Peyer's patch (tissue), 4 donors: ENCODE results near the gene TOPAZ1.

Experiments
- CTCF ChIP-seq, 6 experiments: fragments of 450-650 bp in 4 of 6; fragments of 200-600 bp in 2 of 6; sonication (generic) in 1 of 6; IDR thresholded peaks; one replicate each; pipeline ENCODE4 v1.5.1; 2017 to 2019; ENCODE audit warnings: antibody characterized with exemption in 6 of 6, mild to moderate bottlenecking in 3 of 6, moderate library complexity in 1 of 6
- POLR2A ChIP-seq, 2 donors: fragments of 450-650 bp; IDR thresholded peaks; one replicate each; pipeline ENCODE4 v1.5.1; 2017; ENCODE audit warnings: antibody characterized with exemption in 2 of 2, mild to moderate bottlenecking in 2 of 2, moderate library complexity in 2 of 2

DNA sequence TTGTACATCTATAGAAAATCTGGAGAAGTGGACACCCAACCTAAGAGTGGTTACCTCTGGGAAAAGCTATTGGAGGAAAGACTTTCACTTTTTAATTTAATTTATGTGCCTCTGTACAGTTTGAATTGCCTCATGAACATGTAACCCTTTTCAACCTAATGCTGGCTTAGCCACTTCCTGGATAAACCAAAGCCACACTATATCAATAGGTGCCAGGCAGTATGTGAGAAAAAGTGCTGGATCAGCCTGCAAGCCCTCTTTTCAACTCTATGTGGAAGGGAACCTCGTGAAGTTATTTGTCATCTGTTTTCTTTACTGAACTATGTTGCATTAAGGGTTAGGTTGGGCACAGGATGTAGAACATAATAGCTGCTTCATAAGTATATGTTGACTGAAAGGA is 9.3 kb upstream of the TOPAZ1 start:
- TF ChIP-seq CTCF (IDR thresholded peaks at IDR 0.05), result no peak
- TF ChIP-seq POLR2A (IDR thresholded peaks at IDR 0.05), result no peak
